Measurements from ENCODE around the gene CASP2.

GRCh38 chr7:143261901-143262300, 26.2 kb upstream of the CASP2 start:
- no peak for TF ChIP-seq CTCF (IDR thresholded peaks at IDR 0.05)
- TF ChIP-seq POLR2A (IDR thresholded peaks at IDR 0.05), result no peak
